Stimulated activated CD8-positive, alpha-beta memory T cell treated with anti-CD3 and anti-CD28 coated beads, Interleukin-12 subunit alpha, Interleukin-12 subunit beta, amount 100 ng/mL, for 24 hours (primary cell): ENCODE data around the gene KIFC3.
"Not testable (repeated sequence)": the region's sequence is repeated elsewhere in the genome, so short reads cannot be mapped to it uniquely, and the experiment has no call there.

Experiments used
- DNase-seq: peaks from one replicate; pipeline ENCODE4 v3.0.0-alpha.2; 2020; ENCODE audit errors: extremely low read depth

The KIFC3 gene

GRCh38 chr16:57722651-57723050 lies 79.6 kb downstream of the KIFC3 start:
- DNase-seq, result no peak

GRCh38 chr16:57722210-57722499 lies 80.1 kb downstream of the KIFC3 start:
- DNase-seq, result no peak

GRCh38 chr16:57721356-57722209 lies 80.7 kb downstream of the KIFC3 start:
- no peak for DNase-seq

GRCh38 chr16:57720142-57720575 lies 82.1 kb downstream of the KIFC3 start:
- no peak for DNase-seq

- no peak for DNase-seq
Measured at GRCh38 chr16:57714047-57714446, 88.2 kb downstream of the KIFC3 start.

- DNase-seq, result no peak
Measured at GRCh38 chr16:57713596-57713995, 88.7 kb downstream of the KIFC3 start.

- DNase-seq, result not testable (repeated sequence)
Measured at GRCh38 chr16:57712569-57712968, 89.7 kb downstream of the KIFC3 start.

GRCh38 chr16:57711993-57712392 lies 90.3 kb downstream of the KIFC3 start:
- no peak for DNase-seq

GRCh38 chr16:57711346-57711745 lies 90.9 kb downstream of the KIFC3 start:
- no peak for DNase-seq

GRCh38 chr16:57709663-57710062 lies 92.6 kb downstream of the KIFC3 start:
- no peak for DNase-seq
